ENCODE results near the gene PMAIP1. TPM values are rescaled to one million over a fixed set of nuclear protein-coding genes. Genes with fewer than 3 reads are reported as not detected.

PMAIP1 gene
- polyA plus RNA-seq, 3 donors, result 40.8 to 56.6 (median 55.7) TPM

DNA sequence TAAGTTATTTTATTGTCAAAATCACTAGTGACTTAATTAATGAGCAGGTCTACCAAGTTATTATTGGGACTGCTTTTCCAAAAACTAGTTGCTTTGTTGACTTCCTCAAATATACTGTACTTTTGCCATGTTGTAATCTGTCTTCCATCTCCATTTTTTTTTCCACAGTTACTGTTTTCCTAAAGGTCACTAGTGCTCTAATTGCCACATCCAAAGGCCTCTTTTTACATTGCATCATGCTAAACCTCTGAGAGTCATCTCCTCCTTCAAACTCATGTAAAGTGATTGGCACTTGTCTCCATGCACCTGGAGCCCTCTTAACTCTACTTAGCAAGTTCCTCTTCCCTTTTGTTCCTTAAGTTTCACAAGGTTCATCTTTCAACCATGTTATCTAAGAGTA lies 11.8 kb downstream of the PMAIP1 start:
- Histone ChIP-seq H3K36me3 (replicated peaks in 1 of 2; ENCODE audit: control insufficient read depth in 1 of 2, insufficient read depth in 2 of 2, low read length in 2 of 2) (no peaks in the 10 kb centered on the region), H3K9ac (ENCODE audit: insufficient read depth, low read length, poor library complexity, severe bottlenecking) (no peak overlapping the region), H3K79me2 (ENCODE audit: insufficient read depth, low read length) (no peaks in the 10 kb centered on the region), H3K9me3 (replicated peaks in 1 of 2; ENCODE audit: control insufficient read depth in 1 of 2, insufficient read depth in 1 of 2, low read length in 2 of 2) (peaks cover 0 to 3% of the 10 kb centered on the region in 2 donors), H3K4me1 (ENCODE audit: control insufficient read depth in 1 of 2, insufficient read depth in 2 of 2, low read length in 2 of 2) (peaks cover 36 to 42% of the 10 kb centered on the region in 2 donors), H3K27me3 (ENCODE audit: control insufficient read depth in 2 of 2, insufficient read depth in 2 of 2, low read length in 2 of 2) (no peaks in the 10 kb centered on the region), H3K4me2 (replicated peaks; ENCODE audit: extremely low read depth, low read length, poor library complexity, severe bottlenecking) (peak overlapping the region; percentile 34), H3K27ac (ENCODE audit: low read depth in 1 of 2, low read length in 2 of 2) (peak overlapping the region; percentile 33 to 78), H2AFZ (ENCODE audit: insufficient read depth, low read depth, low read length, poor library complexity, severe bottlenecking) (no peak overlapping the region), H3K4me3 (replicated peaks in 1 of 3; ENCODE audit: low read depth in 2 of 3, low read length in 3 of 3) (no peak overlapping the region), H4K20me1 (ENCODE audit: insufficient read depth, low read length) (no peaks in the 10 kb centered on the region)
- intact Hi-C loops (cut with micrococcal nuclease), result no loop called here
- no peaks in the 10 kb centered on the region for H3K36me3 Mint-ChIP-seq
- H3K9me3 Mint-ChIP-seq, result peaks cover 0 to 2% (median 0%) of the 10 kb centered on the region in 7 donors
- peaks cover 48% of the 10 kb centered on the region for H3K4me1 Mint-ChIP-seq
- peak; percentile 66 to 95 (median 95) for DNase-seq
- H3K27ac Mint-ChIP-seq, result peak overlapping the region; percentile 76 to 96 (median 93)
- H3K27me3 Mint-ChIP-seq (ENCODE audit: low read depth in 3 of 3), result peaks cover 0 to 2% (median 2%) of the 10 kb centered on the region in 3 donors
- H3K4me3 Mint-ChIP-seq, result peak overlapping the region in 1 of 2 donors; percentile 59
- TF ChIP-seq, protein P1, sequence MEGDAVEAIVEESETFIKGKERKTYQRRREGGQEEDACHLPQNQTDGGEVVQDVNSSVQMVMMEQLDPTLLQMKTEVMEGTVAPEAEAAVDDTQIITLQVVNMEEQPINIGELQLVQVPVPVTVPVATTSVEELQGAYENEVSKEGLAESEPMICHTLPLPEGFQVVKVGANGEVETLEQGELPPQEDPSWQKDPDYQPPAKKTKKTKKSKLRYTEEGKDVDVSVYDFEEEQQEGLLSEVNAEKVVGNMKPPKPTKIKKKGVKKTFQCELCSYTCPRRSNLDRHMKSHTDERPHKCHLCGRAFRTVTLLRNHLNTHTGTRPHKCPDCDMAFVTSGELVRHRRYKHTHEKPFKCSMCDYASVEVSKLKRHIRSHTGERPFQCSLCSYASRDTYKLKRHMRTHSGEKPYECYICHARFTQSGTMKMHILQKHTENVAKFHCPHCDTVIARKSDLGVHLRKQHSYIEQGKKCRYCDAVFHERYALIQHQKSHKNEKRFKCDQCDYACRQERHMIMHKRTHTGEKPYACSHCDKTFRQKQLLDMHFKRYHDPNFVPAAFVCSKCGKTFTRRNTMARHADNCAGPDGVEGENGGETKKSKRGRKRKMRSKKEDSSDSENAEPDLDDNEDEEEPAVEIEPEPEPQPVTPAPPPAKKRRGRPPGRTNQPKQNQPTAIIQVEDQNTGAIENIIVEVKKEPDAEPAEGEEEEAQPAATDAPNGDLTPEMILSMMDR (IDR thresholded peaks at IDR 0.05), result no peak

GRCh38 chr18:59912007-59912550 lies 12.3 kb downstream of the PMAIP1 start:
- H3K27ac ChIP-seq (ENCODE audit: low read depth in 1 of 2, low read length in 2 of 2), result peak overlapping the region; percentile 4 to 33
- intact Hi-C loops (cut with micrococcal nuclease), result no loop called here
- H3K4me3 ChIP-seq (replicated peaks in 1 of 3; ENCODE audit: low read depth in 2 of 3, low read length in 3 of 3), result no peak overlapping the region
- TF ChIP-seq, protein P1 (IDR thresholded peaks at IDR 0.05), result no peak
- no peaks in the 10 kb centered on the region for H4K20me1 ChIP-seq (ENCODE audit: insufficient read depth, low read length)
- H3K36me3 Mint-ChIP-seq, result no peaks in the 10 kb centered on the region
- H3K4me1 Mint-ChIP-seq, result peaks cover 48% of the 10 kb centered on the region
- H3K36me3 ChIP-seq (replicated peaks in 1 of 2; ENCODE audit: control insufficient read depth in 1 of 2, insufficient read depth in 2 of 2, low read length in 2 of 2), result no peaks in the 10 kb centered on the region
- H3K79me2 ChIP-seq (ENCODE audit: insufficient read depth, low read length), result no peaks in the 10 kb centered on the region
- peaks cover 0 to 3% of the 10 kb centered on the region in 2 donors for H3K9me3 ChIP-seq (replicated peaks in 1 of 2; ENCODE audit: control insufficient read depth in 1 of 2, insufficient read depth in 1 of 2, low read length in 2 of 2)
- no peak overlapping the region for H2AFZ ChIP-seq (ENCODE audit: insufficient read depth, low read depth, low read length, poor library complexity, severe bottlenecking)
- H3K4me2 ChIP-seq (replicated peaks; ENCODE audit: extremely low read depth, low read length, poor library complexity, severe bottlenecking), result peak overlapping the region; percentile 34
- WGBS (ENCODE audit: insufficient coverage), result 100% methylated on average over 1 of the region's 2 CpGs
- peaks cover 0 to 2% (median 0%) of the 10 kb centered on the region in 7 donors for H3K9me3 Mint-ChIP-seq
- H3K27me3 ChIP-seq (ENCODE audit: control insufficient read depth in 2 of 2, insufficient read depth in 2 of 2, low read length in 2 of 2), result no peaks in the 10 kb centered on the region
- peak overlapping the region; percentile 76 to 96 (median 93) for H3K27ac Mint-ChIP-seq
- peaks cover 0 to 2% (median 2%) of the 10 kb centered on the region in 3 donors for H3K27me3 Mint-ChIP-seq (ENCODE audit: low read depth in 3 of 3)
- H3K4me3 Mint-ChIP-seq, result peak overlapping the region in 1 of 2 donors; percentile 2
- peaks cover 36 to 40% of the 10 kb centered on the region in 2 donors for H3K4me1 ChIP-seq (ENCODE audit: control insufficient read depth in 1 of 2, insufficient read depth in 2 of 2, low read length in 2 of 2)
- DNase-seq, result no peak
- no peak overlapping the region for H3K9ac ChIP-seq (ENCODE audit: insufficient read depth, low read length, poor library complexity, severe bottlenecking)

Data from CD14-positive monocyte (primary cell).